Measurements from ENCODE around the gene SYCE3. TPM values are rescaled to one million over a fixed set of nuclear protein-coding genes. Genes with fewer than 3 reads are reported as not detected.
"Not testable (repeated sequence)": the region's sequence is repeated elsewhere in the genome, so short reads cannot be mapped to it uniquely, and the experiment has no call there.

Gene SYCE3
- total RNA-seq, 1 experiment from 2014 or later = not detected

- Mint-ChIP-seq H3K4me3 (ENCODE audit: low read depth, unreplicated experiment) (no peak overlapping the region), H3K27ac (ENCODE audit: unreplicated experiment) (no peak overlapping the region), H3K27me3 (ENCODE audit: unreplicated experiment) (no peaks in the 10 kb centered on the region), H3K9me3 (ENCODE audit: low read depth, unreplicated experiment) (no peaks in the 10 kb centered on the region), H3K36me3 (ENCODE audit: insufficient read depth, unreplicated experiment) (peaks cover 61% of the 10 kb centered on the region), H3K4me1 (ENCODE audit: low read depth, unreplicated experiment) (peaks cover 60% of the 10 kb centered on the region)
- CTCF ChIA-PET = interaction anchor here (0.6 kb wide), 1 partner anchor 53 kb away, joined by 3 read pairs; no protein-coding TSS in a partner anchor
- no TSS peak for BruUV-seq (replicated peaks)
- intact Hi-C loops (cut with micrococcal nuclease; ENCODE audit: unreplicated experiment) = no loop called here
- TF ChIP-seq CTCF (IDR thresholded peaks at IDR 0.05; ENCODE audit: unreplicated experiment) = no peak
- no peak for DNase-seq
Measured at GRCh38 chr22:50536226-50536625, 26.5 kb downstream of the SYCE3 start.

GRCh38 chr22:50535113-50535512 is 27.6 kb downstream of the SYCE3 start:
- no peak for TF ChIP-seq CTCF (IDR thresholded peaks at IDR 0.05; ENCODE audit: unreplicated experiment)
- Mint-ChIP-seq H3K27me3 (ENCODE audit: unreplicated experiment) (no peaks in the 10 kb centered on the region), H3K4me1 (ENCODE audit: low read depth, unreplicated experiment) (peaks cover 49% of the 10 kb centered on the region), H3K27ac (ENCODE audit: unreplicated experiment) (no peak overlapping the region), H3K4me3 (ENCODE audit: low read depth, unreplicated experiment) (no peak overlapping the region), H3K9me3 (ENCODE audit: low read depth, unreplicated experiment) (no peaks in the 10 kb centered on the region), H3K36me3 (ENCODE audit: insufficient read depth, unreplicated experiment) (peaks cover 66% of the 10 kb centered on the region)
- intact Hi-C loops (cut with micrococcal nuclease; ENCODE audit: unreplicated experiment) = no loop called here
- DNase-seq = no peak
- BruUV-seq (replicated peaks) = no TSS peak
- CTCF ChIA-PET = interaction anchor here (0.7 kb wide), 2 partner anchors 47 to 71 kb away, joined by 3 to 5 read pairs; no protein-coding TSS in a partner anchor

GRCh38 chr22:50533856-50534711 is 28.6 kb downstream of the SYCE3 start:
- H3K27me3 Mint-ChIP-seq (ENCODE audit: unreplicated experiment); BruUV-seq (replicated peaks); intact Hi-C loops (cut with micrococcal nuclease; ENCODE audit: unreplicated experiment); H3K9me3 Mint-ChIP-seq (ENCODE audit: low read depth, unreplicated experiment): not testable (repeated sequence)
- CTCF ChIA-PET = interaction anchor here (0.7 to 1.9 kb wide), 2 partner anchors 72 to 87 kb away, joined by 5 to 6 read pairs; no protein-coding TSS in a partner anchor
- peak; percentile 40 for DNase-seq
- Mint-ChIP-seq H3K27ac (ENCODE audit: unreplicated experiment) (peak overlapping the region; percentile 98), H3K4me1 (ENCODE audit: low read depth, unreplicated experiment) (peaks cover 39% of the 10 kb centered on the region), H3K36me3 (ENCODE audit: insufficient read depth, unreplicated experiment) (peaks cover 69% of the 10 kb centered on the region), H3K4me3 (ENCODE audit: low read depth, unreplicated experiment) (peak overlapping the region; percentile 90)

- CTCF ChIA-PET = interaction anchor here (1.5 to 1.9 kb wide), 2 partner anchors 30 to 88 kb away, joined by 5 to 6 read pairs; partner anchors contain the start of gene SYCE3
- TF ChIP-seq CTCF (IDR thresholded peaks at IDR 0.05; ENCODE audit: unreplicated experiment) = no peak
- Mint-ChIP-seq H3K9me3 (ENCODE audit: low read depth, unreplicated experiment) (no peaks in the 10 kb centered on the region), H3K27me3 (ENCODE audit: unreplicated experiment) (no peaks in the 10 kb centered on the region), H3K4me1 (ENCODE audit: low read depth, unreplicated experiment) (peaks cover 31% of the 10 kb centered on the region), H3K36me3 (ENCODE audit: insufficient read depth, unreplicated experiment) (peaks cover 72% of the 10 kb centered on the region), H3K4me3 (ENCODE audit: low read depth, unreplicated experiment) (peak overlapping the region; percentile 90), H3K27ac (ENCODE audit: unreplicated experiment) (peak overlapping the region; percentile 98)
- DNase-seq = no peak
- intact Hi-C loops (cut with micrococcal nuclease; ENCODE audit: unreplicated experiment) = no loop called here
- BruUV-seq (replicated peaks) = TSS peak; percentile 18
Measured at GRCh38 chr22:50532824-50533796, 29.6 kb downstream of the SYCE3 start.

Measured in Calu3 (cell line).